GM19463 (cell line): ENCODE results near the gene C5orf52.

ENCODE experiments used
- ATAC-seq: cut with Tn5 transposase; IDR thresholded peaks from one replicate; pipeline ENCODE4 v1.9.1; 2021; ENCODE audit warnings: mild to moderate bottlenecking, moderate library complexity; ENCODE audit not compliant: unreplicated experiment

Gene C5orf52

GRCh38 chr5:157670662-157671591, at the start of gene C5orf52:
TSS of gene C5orf52 (plus strand) at chr5:157671533. CDS start at chr5:157671615, 82 bp downstream.
- peak; percentile 40 for ATAC-seq

GRCh38 chr5:157624144-157624543, 47.2 kb upstream of the C5orf52 start:
- ATAC-seq = no peak

- no peak for ATAC-seq
These were observed 44.5 kb upstream of the C5orf52 start for GRCh38 chr5:157626831-157627230.

DNA sequence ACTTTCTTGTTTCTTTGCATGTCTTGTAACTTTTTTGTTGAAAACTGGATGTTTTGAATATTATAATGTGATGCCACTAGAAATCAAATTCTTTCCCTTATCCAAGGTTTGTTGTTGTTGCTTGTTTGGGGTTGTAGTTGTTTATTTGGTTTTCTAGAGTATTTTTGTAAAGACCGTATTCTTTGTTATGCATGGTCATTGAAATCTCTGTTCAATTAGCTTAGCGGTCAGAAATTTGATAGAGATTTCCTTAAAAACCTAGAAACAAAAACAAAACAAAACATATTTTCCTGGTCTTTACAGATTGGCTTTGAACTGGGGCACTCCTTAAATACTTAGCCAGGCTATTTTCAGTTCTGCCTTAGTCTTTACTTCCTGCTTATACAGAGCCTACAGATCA, 41.0 kb upstream of the C5orf52 start:
- no peak for ATAC-seq

GRCh38 chr5:157640406-157641066, 30.8 kb upstream of the C5orf52 start:
- ATAC-seq = no peak

- no peak for ATAC-seq
These were observed 22.9 kb upstream of the C5orf52 start for GRCh38 chr5:157648275-157648990.

DNA sequence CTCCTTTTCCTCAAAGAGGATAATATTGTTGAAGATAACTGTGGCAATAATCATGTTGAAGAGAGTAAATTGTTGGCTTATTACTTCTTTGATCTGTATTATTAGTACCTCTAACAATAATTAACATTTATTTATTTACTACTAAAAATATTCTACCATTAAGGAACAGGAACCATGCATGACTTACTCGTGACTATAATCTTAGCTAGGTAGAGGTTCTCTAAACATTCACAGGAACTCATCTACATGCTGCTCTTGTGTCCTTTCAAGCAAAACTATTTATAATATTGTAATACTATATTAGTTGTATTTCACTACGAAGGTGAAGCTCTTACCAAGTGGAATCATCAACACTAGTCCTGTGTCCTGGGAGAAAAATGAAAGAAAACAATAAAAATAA, 22.2 kb upstream of the C5orf52 start:
- no peak for ATAC-seq

GRCh38 chr5:157650991-157651611, 20.2 kb upstream of the C5orf52 start:
- no peak for ATAC-seq

- peak; percentile 97 for ATAC-seq
These were observed 19.5 kb upstream of the C5orf52 start for GRCh38 chr5:157651623-157652376.

GRCh38 chr5:157652377-157652692, 19.0 kb upstream of the C5orf52 start, which contains the start of gene SOX30:
TSS of gene SOX30 (minus strand) at chr5:157652438. CDS start at chr5:157652078, 360 bp downstream.
- ATAC-seq = no peak

DNA sequence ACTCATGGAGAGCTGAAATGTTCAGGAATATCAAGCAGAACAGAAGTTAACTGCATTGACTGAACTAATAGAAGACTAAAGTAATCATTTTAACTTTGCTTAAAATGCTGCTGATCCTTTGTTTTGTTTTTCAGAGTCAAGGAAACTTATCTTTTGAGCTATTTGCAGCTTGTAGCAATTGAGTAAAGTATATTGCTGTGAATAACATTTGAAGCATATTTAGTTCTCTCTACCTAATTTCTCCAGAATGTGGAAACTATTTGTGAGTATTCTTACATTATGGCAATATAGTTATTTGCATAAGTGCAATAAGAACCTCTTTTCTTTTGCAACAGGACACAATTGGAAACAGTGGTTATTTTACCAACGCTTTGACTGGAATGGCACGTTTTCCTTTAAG, 13.8 kb upstream of the C5orf52 start:
- no peak for ATAC-seq

GRCh38 chr5:157658893-157659292, 12.4 kb upstream of the C5orf52 start:
- ATAC-seq = no peak

DNA sequence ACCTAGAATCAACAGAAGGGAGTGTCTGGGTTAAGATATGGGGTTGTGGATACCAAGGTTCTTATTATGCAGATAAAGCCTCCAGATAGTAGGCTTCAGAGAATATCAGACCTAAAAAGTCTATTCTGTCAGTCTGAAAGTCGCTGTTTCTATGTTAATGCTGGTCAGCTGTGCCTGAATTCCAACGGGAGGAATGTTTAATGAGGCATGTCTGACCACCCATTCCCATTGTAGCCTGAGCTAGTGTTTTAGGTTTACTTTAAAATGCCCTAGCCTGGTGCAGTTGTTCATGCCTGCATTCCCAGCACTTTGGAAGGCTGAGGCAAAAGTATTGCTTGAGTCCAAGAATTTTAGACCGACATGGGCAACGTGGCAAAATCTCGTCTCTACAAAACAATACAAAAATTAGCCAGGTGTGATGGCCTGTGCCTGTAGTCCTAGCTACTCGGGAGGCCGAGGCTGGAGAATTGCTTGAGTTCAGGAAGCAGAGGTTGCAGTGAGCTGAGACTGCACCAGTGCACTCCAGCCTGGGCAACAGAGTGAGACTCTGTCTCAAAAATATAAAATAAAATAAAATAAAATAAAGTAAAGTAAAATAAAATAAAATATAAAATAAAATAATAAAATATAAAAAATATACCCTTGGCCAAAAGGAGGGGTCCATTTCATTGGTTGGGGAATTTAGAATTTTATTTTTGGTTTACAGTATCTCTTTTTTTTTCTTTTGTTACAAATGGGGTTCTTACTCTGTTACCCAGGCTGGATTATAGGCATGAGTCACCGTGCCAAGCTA, 11.3 kb upstream of the C5orf52 start:
- ATAC-seq = no peak

GRCh38 chr5:157665467-157666070, 5.8 kb upstream of the C5orf52 start:
- ATAC-seq = no peak

GRCh38 chr5:157668356-157668755, 3.0 kb upstream of the C5orf52 start:
- ATAC-seq = no peak

DNA sequence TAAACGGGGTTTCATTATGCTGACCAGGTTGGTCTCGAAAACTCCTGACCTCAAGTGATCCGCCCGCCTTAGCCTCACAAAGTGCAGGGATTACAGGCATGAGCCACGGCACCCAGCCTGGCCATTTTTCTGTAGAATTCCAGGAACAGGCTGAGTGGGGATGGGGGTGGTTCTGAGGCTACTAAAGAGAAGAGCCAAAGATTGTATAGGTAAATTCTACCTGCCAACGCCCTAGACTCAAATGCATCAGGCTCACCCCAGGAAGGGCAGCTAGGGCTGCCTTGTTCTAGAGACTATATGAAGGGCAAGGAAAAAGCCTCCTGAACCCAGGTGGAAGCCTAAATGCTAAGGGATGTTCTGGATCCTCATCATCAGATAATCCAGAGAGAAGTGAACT, 1.6 kb upstream of the C5orf52 start:
- no peak for ATAC-seq

- no peak for ATAC-seq
These were observed 428 bp downstream of the C5orf52 start for GRCh38 chr5:157671592-157672330.

DNA sequence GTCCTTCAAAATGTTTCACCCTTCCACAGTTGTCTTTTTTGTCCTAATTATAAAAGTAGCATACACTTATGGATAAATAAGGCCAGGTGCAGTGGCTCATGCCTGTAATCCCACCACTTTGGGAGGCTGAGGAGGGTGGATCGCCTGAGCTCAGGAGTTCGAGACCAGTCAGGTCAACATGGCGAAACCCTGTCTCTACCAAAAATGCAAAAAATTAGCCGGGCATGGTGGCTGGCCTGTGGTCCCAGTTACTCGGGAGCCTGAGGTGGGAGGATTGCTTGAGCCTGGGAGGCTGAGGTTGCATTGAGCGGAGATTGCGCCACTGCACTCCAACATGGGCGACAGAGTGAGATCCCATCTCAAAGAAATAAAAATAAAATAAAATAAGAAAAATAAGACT, 1.6 kb downstream of the C5orf52 start:
- ATAC-seq = no peak
